Measurements from ENCODE around the gene OR10Z1. TPM values are rescaled to one million over a fixed set of nuclear protein-coding genes. Genes with fewer than 3 reads are reported as not detected.
A peak's percentile ranks its signal among the peaks of the same experiment; 100 is the strongest.

OR10Z1 gene
- total and polyA plus RNA-seq, 2 of the 8 experiments (the other 6 are each of a cell fraction or from before 2014, with no cell fraction given) = not detected

GRCh38 chr1:158607296-158607695 lies 2.2 kb downstream of the OR10Z1 start (continued):
- TF ChIP-seq HDAC2 (IDR thresholded peaks at IDR 0.05; ENCODE audit: borderline replicate concordance in 1 of 2, low read depth in 2 of 2, low read length in 2 of 2) (no peak), CHD2 (IDR thresholded peaks at IDR 0.05; ENCODE audit: low read length) (no peak), YY1 (IDR thresholded peaks at IDR 0.05; ENCODE audit: low read depth, low read length) (no peak), TEAD4 (IDR thresholded peaks at IDR 0.05; ENCODE audit: low read depth, low read length) (peak; percentile 62), BACH1 (IDR thresholded peaks at IDR 0.05; ENCODE audit: low read length) (no peak), SP1 (IDR thresholded peaks at IDR 0.05; ENCODE audit: low read depth, low read length) (0 out of 2 replicates have a peak, but pooled peaks have one; percentile 17), EGR1 (IDR thresholded peaks at IDR 0.05; ENCODE audit: borderline replicate concordance, low read depth, low read length) (no peak), MAX (IDR thresholded peaks at IDR 0.05) (no peak)
